ENCODE results near the gene KCNN3.

The KCNN3 gene

GRCh38 chr1:154767315-154768240 is 102.5 kb downstream of the KCNN3 start:
- no peak for DNase-seq (ENCODE audit: low spot score)
- TF ChIP-seq, protein P1, sequence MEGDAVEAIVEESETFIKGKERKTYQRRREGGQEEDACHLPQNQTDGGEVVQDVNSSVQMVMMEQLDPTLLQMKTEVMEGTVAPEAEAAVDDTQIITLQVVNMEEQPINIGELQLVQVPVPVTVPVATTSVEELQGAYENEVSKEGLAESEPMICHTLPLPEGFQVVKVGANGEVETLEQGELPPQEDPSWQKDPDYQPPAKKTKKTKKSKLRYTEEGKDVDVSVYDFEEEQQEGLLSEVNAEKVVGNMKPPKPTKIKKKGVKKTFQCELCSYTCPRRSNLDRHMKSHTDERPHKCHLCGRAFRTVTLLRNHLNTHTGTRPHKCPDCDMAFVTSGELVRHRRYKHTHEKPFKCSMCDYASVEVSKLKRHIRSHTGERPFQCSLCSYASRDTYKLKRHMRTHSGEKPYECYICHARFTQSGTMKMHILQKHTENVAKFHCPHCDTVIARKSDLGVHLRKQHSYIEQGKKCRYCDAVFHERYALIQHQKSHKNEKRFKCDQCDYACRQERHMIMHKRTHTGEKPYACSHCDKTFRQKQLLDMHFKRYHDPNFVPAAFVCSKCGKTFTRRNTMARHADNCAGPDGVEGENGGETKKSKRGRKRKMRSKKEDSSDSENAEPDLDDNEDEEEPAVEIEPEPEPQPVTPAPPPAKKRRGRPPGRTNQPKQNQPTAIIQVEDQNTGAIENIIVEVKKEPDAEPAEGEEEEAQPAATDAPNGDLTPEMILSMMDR (IDR thresholded peaks at IDR 0.05; ENCODE audit: borderline replicate concordance, control extremely low read depth, extremely low read depth, insufficient read depth, missing control alignments) = no peak
- in situ Hi-C loops (cut with MboI; ENCODE audit: low sequenced_read_pairs, unreplicated experiment) = no loop called here

DNA sequence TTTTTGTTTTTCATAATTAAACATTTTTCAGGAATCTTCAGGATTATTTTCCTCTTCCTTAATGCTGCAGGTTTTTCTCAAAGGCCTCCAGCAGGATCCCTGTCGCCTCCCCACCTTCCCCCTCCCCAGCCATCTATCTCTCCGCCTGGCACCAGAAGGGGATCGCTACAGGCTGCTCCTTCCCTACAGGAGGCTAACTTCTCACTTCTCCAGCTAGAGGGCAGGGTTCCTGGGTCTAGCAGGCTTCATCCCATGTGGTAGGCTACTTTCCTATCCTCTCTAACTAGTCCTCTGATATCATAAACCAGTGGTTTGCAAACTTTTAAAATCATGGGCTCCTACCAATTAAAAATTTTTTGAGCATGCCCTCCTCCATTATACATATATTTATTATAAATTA is 104.1 kb downstream of the KCNN3 start:
- TF ChIP-seq, protein P1 (IDR thresholded peaks at IDR 0.05; ENCODE audit: borderline replicate concordance, control extremely low read depth, extremely low read depth, insufficient read depth, missing control alignments) = no peak
- in situ Hi-C loops (cut with MboI; ENCODE audit: low sequenced_read_pairs, unreplicated experiment) = no loop called here
- DNase-seq (ENCODE audit: low spot score) = no peak

- TF ChIP-seq, protein P1 (IDR thresholded peaks at IDR 0.05; ENCODE audit: borderline replicate concordance, control extremely low read depth, extremely low read depth, insufficient read depth, missing control alignments) = no peak
- in situ Hi-C loops (cut with MboI; ENCODE audit: low sequenced_read_pairs, unreplicated experiment) = no loop called here
- no peak for DNase-seq (ENCODE audit: low spot score)
Measured at GRCh38 chr1:154764773-154765172, 105.3 kb downstream of the KCNN3 start.

- TF ChIP-seq, protein P1 (IDR thresholded peaks at IDR 0.05; ENCODE audit: borderline replicate concordance, control extremely low read depth, extremely low read depth, insufficient read depth, missing control alignments) = no peak
- in situ Hi-C loops (cut with MboI; ENCODE audit: low sequenced_read_pairs, unreplicated experiment) = no loop called here
- DNase-seq (ENCODE audit: low spot score) = no peak
Measured at GRCh38 chr1:154764181-154764580, 105.9 kb downstream of the KCNN3 start.

- DNase-seq (ENCODE audit: low spot score) = peak; percentile 91
- TF ChIP-seq, protein P1 (IDR thresholded peaks at IDR 0.05; ENCODE audit: borderline replicate concordance, control extremely low read depth, extremely low read depth, insufficient read depth, missing control alignments) = peak; percentile 93
- in situ Hi-C loops (cut with MboI; ENCODE audit: low sequenced_read_pairs, unreplicated experiment) = no loop called here
Measured at GRCh38 chr1:154760469-154760933, 109.6 kb downstream of the KCNN3 start.

DNA sequence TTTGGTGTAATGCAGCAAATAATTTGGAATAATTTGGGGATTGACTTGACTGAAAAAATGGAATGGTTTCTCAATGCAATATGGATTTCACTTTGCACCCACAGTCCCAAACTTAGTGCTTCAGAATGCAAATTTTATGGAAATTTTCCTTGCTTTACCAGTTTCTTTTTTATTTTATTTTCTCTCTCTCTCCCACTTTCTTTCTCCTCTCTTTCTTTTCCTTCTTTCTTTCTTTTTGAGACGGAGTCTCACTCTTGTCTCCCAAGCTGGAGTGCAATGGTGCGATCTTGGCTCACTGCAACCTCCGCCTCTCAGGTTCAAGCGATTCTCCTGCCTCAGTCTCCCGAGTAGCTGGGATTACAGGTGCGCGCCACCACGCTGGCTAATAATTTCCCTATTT is 110.3 kb downstream of the KCNN3 start:
- TF ChIP-seq, protein P1 (IDR thresholded peaks at IDR 0.05; ENCODE audit: borderline replicate concordance, control extremely low read depth, extremely low read depth, insufficient read depth, missing control alignments) = no peak
- in situ Hi-C loops (cut with MboI; ENCODE audit: low sequenced_read_pairs, unreplicated experiment) = no loop called here
- no peak for DNase-seq (ENCODE audit: low spot score)

All from GM13976 (cell line).